IPS-20b (cell line): Measurements from ENCODE around the gene TRIP13.
A peak's percentile ranks its signal among the peaks of the same experiment; 100 is the strongest.

Experiments used
- H3K27ac ChIP-seq: one replicate; pipeline ENCODE4 v1.5.1; 2013; ENCODE audit warnings: low read length
- H3K27me3 ChIP-seq: 2 replicates; pipeline ENCODE4 v1.6.1; 2013; ENCODE audit warnings: mild to moderate bottlenecking, low read length, inconsistent platforms; ENCODE audit not compliant: insufficient read depth
- H3K36me3 ChIP-seq: 2 replicates; pipeline ENCODE4 v1.6.1; 2013; ENCODE audit warnings: low read depth, mild to moderate bottlenecking, inconsistent platforms, low read length, moderate library complexity; ENCODE audit not compliant: insufficient read depth
- H3K4me1 ChIP-seq: 2 replicates; pipeline ENCODE4 v1.6.1; 2013; ENCODE audit warnings: mild to moderate bottlenecking, control low read depth, inconsistent platforms, low read length, moderate library complexity; ENCODE audit not compliant: insufficient read depth
- H3K4me3 ChIP-seq: 2 replicates; pipeline ENCODE4 v1.5.1; 2013; ENCODE audit warnings: mild to moderate bottlenecking, low read length, inconsistent platforms
- H3K9ac ChIP-seq: 2 replicates; pipeline ENCODE4 v1.6.1; 2013; ENCODE audit warnings: low read depth, mild to moderate bottlenecking, inconsistent platforms, low read length, moderate library complexity
- H3K9me3 ChIP-seq: 2 replicates; pipeline ENCODE4 v1.6.1; 2013; ENCODE audit warnings: mild to moderate bottlenecking, low read depth, low read length, inconsistent platforms; ENCODE audit not compliant: insufficient read depth

Gene TRIP13

DNA sequence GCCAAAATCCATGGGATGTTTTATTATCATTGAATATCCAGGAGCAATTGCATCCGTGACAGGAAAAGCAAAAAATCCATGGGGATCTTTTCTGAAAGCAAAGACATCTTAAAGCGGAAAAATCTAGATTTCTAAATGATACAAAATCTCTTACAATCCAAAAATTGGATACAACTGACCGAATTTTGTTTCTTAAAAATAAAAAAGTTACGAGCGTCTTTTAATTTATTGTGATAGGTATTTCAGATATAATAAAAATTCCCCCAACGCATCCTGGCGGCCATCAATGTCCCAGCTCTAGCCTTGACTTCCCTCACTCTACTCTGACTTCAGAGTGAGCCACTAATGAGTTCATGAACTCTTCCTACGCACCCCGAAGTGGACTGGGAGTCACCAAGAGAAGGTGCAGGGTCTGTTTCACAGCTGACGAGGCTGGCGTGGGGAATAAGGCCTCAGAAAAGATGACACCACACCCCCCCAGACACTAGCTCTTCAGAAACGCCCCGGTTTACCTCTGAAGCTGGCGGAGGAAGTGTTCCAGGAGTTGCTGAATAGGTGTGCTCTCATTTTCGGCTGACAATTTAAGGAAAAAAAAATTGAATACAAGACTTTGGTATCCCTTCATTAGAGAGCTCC is 3.5 kb upstream of the TRIP13 start:
- Histone ChIP-seq H3K4me1 (peaks cover 4% of the 10 kb centered on the region; the same call in 1 of the 2 replicates), H3K27me3 (no peaks in the 10 kb centered on the region), H3K9me3 (no peaks in the 10 kb centered on the region), H3K9ac (no peak overlapping the region), H3K4me3 (no peak overlapping the region), H3K36me3 (peaks cover 71% of the 10 kb centered on the region), H3K27ac (no peak overlapping the region)

- peaks cover 4% of the 10 kb centered on the region; the same call in 1 of the 2 replicates for H3K4me1 ChIP-seq
- H3K9me3 ChIP-seq, result no peaks in the 10 kb centered on the region
- H3K27ac ChIP-seq, result no peak overlapping the region
- peak overlapping the region; percentile 98 for H3K9ac ChIP-seq
- peak overlapping the region; percentile 97 for H3K4me3 ChIP-seq
- peaks cover 71% of the 10 kb centered on the region for H3K36me3 ChIP-seq
- H3K27me3 ChIP-seq, result no peaks in the 10 kb centered on the region
Measured at GRCh38 chr5:891117-891836, 1.4 kb upstream of the TRIP13 start.

DNA sequence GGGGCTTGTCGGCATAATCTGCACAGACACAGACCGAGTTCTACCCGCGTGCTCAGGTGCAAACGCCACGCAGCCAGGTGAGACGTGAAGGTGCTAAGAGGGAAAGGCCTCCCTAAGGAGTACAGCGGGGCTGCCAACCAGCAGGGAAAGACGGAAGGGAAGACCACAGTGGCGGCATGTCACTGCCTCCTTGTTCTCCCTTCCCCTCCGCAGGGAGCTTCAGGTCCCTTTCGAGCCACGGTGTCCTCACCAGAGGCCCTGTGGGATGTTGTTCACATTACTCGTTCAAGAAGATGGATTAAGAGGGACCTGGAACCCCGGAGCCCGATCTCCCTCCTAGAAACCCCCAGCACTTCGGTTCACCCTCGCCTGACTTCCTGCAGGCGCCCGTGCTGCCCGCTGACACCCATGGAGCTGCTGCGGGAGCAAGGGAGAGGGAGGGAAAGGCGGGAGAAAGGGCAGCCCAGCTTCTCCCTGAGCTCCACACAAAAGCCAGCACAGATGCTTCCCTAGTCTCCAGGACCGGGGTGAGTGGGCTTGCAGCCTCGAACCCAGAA is 769 bp upstream of the TRIP13 start:
- Histone ChIP-seq H3K9ac (peak overlapping the region; percentile 98), H3K36me3 (peaks cover 71% of the 10 kb centered on the region), H3K27ac (peak overlapping the region; percentile 91)

DNA sequence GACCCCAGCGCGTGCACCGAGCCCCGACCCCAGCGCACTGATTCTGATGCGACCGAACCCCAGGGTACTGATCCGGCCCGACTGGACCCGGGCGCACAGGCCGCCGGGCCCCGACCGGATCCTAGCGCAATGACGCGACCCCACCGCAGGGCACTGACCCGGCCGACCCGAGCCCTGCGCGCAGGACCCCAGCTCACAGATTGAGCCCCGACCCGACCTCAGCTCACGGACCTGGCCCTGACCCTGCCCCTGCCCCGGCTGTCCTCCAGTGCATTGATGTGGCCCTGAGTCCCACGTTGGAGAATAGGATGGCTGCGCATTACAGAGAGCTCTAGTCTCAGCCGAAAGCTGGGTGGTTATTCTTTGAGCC is 438 bp downstream of the TRIP13 start:
- Histone ChIP-seq H3K9ac (peak overlapping the region; percentile 98), H3K9me3 (no peaks in the 10 kb centered on the region), H3K27ac (no peak overlapping the region), H3K27me3 (no peaks in the 10 kb centered on the region), H3K4me1 (peaks cover 4% of the 10 kb centered on the region; the same call in 1 of the 2 replicates), H3K36me3 (peaks cover 60% of the 10 kb centered on the region), H3K4me3 (peak overlapping the region; percentile 97)

More for the DNA sequence above, 769 bp upstream of the TRIP13 start:
- Histone ChIP-seq H3K4me3 (peak overlapping the region; percentile 97), H3K27me3 (no peaks in the 10 kb centered on the region), H3K4me1 (peaks cover 4% of the 10 kb centered on the region; the same call in 1 of the 2 replicates), H3K9me3 (no peaks in the 10 kb centered on the region)

- Histone ChIP-seq H3K9ac (peak overlapping the region; percentile 98), H3K36me3 (peaks cover 54% of the 10 kb centered on the region), H3K9me3 (no peaks in the 10 kb centered on the region), H3K4me1 (peaks cover 4% of the 10 kb centered on the region; the same call in 1 of the 2 replicates), H3K27me3 (no peaks in the 10 kb centered on the region), H3K4me3 (peak overlapping the region; percentile 97), H3K27ac (no peak overlapping the region)
Measured at GRCh38 chr5:893711-894110, 1.0 kb downstream of the TRIP13 start.

DNA sequence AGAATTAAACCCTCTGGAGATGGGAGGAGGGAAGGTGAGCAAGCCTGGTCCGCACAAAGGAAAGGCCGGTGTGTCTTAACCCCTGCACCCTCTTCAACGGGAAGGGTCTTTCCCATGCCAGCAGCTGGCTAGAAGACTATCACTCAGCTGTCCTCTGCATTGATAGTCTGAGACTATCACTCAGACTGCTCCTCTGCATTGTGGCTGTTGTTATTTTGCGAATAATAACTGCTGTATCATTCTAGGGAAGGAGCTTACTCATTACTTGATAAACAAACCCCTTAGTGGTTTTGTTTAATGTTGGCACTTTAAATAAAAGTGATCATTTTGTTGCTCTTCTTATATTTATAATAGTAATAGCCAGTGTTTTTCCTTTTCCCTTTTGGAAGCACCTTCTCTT is 8.1 kb downstream of the TRIP13 start:
- Histone ChIP-seq H3K9ac (no peak overlapping the region), H3K36me3 (peaks cover 68% of the 10 kb centered on the region), H3K4me3 (no peak overlapping the region), H3K27me3 (no peaks in the 10 kb centered on the region), H3K27ac (no peak overlapping the region), H3K9me3 (no peaks in the 10 kb centered on the region), H3K4me1 (no peaks in the 10 kb centered on the region)

DNA sequence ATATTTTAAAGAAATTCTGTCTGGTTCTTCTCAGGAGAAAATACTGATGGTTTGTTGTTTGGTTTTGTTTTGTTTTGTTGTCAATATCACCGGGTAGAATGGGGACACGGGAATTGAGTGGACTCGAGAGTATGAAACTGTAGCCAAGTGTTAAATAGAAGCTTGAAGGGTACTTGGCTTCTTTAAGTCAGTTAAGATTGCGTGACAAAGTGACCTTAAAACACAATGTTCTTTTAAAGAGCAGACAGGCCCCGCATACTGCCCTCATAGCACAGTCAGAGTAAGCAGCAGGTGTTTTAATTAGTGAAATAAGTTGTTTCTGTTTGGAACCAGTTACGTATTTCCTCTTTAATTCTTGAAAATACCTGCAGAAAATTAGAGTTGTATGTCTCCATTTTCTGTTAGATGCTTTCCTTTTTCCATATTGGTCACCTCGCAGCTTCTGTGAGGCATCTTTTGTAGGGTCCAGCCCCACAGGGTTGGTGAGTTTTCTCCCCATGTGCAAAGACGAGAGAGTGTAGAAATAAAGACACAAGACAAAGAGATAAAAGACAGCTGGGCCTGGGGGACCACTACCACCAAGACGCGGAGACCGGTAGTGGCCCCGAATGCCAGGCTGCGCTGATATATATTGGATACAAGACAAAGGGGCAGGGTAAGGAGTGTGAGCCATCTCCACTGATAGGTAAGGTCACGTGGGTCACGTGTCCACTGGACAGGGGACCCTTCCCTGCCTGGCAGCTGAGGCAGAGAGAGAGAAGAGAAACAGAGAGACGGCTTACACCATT is 9.6 kb downstream of the TRIP13 start:
- Histone ChIP-seq H3K9me3 (no peaks in the 10 kb centered on the region), H3K4me3 (no peak overlapping the region), H3K4me1 (no peaks in the 10 kb centered on the region), H3K27ac (no peak overlapping the region), H3K9ac (no peak overlapping the region), H3K36me3 (peaks cover 71% of the 10 kb centered on the region), H3K27me3 (no peaks in the 10 kb centered on the region)

DNA sequence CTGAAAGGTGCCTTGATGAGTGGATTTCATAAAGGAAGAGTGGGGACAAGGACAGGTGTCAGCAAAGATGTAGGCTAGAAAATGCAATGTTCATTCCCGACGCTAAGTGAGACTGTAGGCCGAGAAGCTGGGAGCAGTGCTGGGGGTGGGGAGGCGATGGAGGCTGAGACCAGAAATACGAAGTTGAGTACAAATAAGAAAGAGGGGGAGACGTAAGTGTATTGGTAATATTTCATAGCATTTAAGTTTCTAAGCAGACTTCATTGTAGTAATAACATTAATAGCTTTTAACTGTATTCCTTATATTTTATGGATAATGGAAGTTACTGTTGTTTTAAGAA is 11.0 kb downstream of the TRIP13 start:
- Histone ChIP-seq H3K9ac (no peak overlapping the region), H3K27ac (no peak overlapping the region), H3K36me3 (peaks cover 85% of the 10 kb centered on the region), H3K9me3 (no peaks in the 10 kb centered on the region), H3K4me3 (no peak overlapping the region), H3K27me3 (no peaks in the 10 kb centered on the region), H3K4me1 (no peaks in the 10 kb centered on the region)

DNA sequence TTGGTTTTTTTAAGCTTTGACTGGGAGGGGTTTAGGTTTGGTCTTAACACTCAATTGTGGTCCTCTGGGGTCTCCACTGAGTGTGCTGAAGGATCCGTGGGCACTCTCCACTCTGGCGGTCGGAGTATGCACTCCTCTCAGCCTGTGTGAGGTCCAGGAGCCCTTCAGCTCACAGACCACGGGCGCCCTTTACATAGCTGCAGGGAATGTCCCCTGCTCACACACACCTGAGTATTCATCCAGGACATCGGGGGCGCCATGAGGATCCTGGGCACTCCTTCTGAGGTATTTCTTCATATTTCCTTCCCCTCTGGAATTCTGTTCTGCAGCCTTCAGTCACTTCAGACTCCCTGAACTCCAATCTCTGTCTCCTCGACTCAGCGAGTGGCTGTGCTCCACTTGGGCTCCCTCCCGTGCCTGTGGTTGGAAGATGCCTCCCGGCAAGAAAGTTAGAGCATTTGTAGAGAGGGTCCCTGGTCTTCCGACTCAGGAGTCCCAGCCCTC is 12.5 kb downstream of the TRIP13 start:
- no peak overlapping the region for H3K9ac ChIP-seq
- H3K4me1 ChIP-seq, result no peaks in the 10 kb centered on the region
- peaks cover 96% of the 10 kb centered on the region for H3K36me3 ChIP-seq
- H3K4me3 ChIP-seq, result no peak overlapping the region
- no peaks in the 10 kb centered on the region for H3K27me3 ChIP-seq
- H3K27ac ChIP-seq, result no peak overlapping the region
- H3K9me3 ChIP-seq, result no peaks in the 10 kb centered on the region

DNA sequence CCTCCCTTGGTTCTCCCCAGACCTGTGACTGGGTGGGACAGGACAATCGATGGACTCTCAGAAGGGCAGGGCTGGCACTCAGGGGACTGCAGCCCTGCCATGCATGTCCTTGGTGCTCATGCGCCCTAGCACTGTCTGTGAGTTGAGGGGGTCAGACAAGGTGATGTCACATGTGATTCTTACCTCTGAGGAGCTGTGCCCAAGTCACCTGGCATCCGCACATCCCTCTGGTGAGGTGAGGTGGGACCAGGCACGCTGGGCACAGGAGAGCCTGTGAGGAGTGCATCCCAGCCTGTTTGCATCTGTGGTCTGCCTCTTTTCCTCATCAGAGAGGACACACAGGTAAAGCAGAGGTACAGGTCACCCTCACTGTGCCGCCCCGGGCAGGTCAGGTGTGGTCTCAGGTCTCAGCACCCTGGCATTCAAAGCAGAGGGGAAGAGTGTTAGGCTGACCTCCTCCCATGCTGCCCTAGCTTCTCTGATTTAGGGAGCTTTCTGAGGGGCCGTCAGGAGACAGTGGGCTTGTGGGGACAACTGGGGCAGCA is 14.8 kb downstream of the TRIP13 start:
- Histone ChIP-seq H3K36me3 (peaks cover 94% of the 10 kb centered on the region), H3K27me3 (no peaks in the 10 kb centered on the region), H3K4me1 (no peaks in the 10 kb centered on the region), H3K27ac (no peak overlapping the region), H3K4me3 (no peak overlapping the region), H3K9ac (no peak overlapping the region), H3K9me3 (no peaks in the 10 kb centered on the region)

DNA sequence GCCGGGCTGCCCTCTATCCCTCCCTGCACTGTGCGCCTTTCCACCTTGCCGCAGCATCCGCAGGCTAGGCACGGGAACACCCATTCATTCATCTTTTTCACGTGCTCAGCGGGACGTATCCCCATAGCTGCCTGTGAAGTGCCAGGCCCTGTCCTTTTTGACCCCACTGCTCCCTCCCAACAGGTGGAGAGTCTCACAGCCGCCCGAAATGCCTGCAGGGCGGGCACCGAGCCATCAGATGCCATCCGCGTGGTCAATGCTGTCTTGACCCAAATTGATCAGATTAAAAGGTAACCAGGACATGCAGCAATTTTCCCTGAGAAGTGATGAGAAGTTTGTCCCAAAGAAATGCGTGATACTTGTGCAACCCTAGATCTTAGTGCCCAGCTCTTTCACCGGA is 15.5 kb downstream of the TRIP13 start:
- Histone ChIP-seq H3K27ac (no peak overlapping the region), H3K27me3 (no peaks in the 10 kb centered on the region), H3K9ac (no peak overlapping the region), H3K4me3 (no peak overlapping the region), H3K9me3 (no peaks in the 10 kb centered on the region), H3K36me3 (peaks cover 96% of the 10 kb centered on the region), H3K4me1 (no peaks in the 10 kb centered on the region)
